ENCODE measurements around the gene ACP2.

DNA sequence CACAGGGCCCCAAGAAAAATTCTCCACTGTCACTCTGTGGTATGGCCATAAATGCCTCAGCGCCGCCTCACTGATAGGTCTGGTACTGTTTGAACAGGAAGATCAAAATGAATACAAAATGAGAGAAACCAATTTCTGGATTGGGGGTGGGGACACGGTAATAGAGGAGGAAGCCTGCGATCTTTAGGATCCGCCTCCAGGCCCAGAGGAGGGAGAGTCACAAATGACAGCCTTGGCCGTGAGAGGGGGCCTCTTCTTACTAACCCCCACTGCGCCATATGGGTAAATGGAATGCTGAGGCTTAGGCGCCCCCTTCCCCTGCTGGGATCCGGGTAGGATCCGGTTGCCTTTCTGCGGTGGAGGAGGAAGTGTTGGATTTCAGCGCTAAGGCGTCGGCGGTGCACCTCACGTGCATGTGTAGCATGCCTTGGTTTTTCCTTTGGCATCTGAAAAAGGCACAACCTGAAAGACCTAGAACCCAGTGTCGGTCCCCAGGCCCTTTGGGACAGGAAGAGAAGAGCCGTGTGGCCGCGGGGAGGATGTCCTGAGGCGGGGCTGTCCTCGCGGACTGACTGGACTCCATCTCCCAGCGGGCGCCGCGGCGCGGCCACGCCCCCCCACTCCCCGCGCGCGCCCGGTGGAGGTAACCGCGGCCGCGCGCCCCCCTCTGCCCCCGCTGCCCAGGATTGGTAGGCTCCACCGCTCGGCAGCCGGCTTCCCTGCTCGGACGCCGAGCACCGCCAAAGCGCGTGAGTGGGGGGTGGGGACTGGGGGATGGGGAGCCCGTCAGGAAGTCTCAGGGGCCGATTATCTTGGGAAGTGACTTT lies 20.6 kb upstream of the ACP2 start:
- TF ChIP-seq, protein P1, sequence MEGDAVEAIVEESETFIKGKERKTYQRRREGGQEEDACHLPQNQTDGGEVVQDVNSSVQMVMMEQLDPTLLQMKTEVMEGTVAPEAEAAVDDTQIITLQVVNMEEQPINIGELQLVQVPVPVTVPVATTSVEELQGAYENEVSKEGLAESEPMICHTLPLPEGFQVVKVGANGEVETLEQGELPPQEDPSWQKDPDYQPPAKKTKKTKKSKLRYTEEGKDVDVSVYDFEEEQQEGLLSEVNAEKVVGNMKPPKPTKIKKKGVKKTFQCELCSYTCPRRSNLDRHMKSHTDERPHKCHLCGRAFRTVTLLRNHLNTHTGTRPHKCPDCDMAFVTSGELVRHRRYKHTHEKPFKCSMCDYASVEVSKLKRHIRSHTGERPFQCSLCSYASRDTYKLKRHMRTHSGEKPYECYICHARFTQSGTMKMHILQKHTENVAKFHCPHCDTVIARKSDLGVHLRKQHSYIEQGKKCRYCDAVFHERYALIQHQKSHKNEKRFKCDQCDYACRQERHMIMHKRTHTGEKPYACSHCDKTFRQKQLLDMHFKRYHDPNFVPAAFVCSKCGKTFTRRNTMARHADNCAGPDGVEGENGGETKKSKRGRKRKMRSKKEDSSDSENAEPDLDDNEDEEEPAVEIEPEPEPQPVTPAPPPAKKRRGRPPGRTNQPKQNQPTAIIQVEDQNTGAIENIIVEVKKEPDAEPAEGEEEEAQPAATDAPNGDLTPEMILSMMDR (IDR thresholded peaks at IDR 0.05): peak in 1 of 4 donors; percentile 11
- no peak for TF ChIP-seq POLR2A (IDR thresholded peaks at IDR 0.05)
